ENCODE measurements around the gene GLT8D2.

The GLT8D2 gene

GRCh38 chr12:103944964-103945363, 105.0 kb downstream of the GLT8D2 start:
- no peak overlapping the region for H3K4me3 ChIP-seq (ENCODE audit: low read depth, low read length)
- DNase-seq (ENCODE audit: low read depth) = no peak
- TF ChIP-seq CTCF (conservative IDR thresholded peaks at IDR 0.05; ENCODE audit: low read depth, low read length) = no peak

Data from choroid plexus epithelial cell (primary cell).